ENCODE results near the gene DLL3. TPM values are rescaled to one million over a fixed set of nuclear protein-coding genes. Genes with fewer than 3 reads are reported as not detected.

Gene DLL3
- total and polyA plus RNA-seq, 9 of the 15 experiments (the other 6 are each of a cell fraction or from before 2014, with no cell fraction given) = 0.80 to 6.3 (median 1.2) TPM

DNA sequence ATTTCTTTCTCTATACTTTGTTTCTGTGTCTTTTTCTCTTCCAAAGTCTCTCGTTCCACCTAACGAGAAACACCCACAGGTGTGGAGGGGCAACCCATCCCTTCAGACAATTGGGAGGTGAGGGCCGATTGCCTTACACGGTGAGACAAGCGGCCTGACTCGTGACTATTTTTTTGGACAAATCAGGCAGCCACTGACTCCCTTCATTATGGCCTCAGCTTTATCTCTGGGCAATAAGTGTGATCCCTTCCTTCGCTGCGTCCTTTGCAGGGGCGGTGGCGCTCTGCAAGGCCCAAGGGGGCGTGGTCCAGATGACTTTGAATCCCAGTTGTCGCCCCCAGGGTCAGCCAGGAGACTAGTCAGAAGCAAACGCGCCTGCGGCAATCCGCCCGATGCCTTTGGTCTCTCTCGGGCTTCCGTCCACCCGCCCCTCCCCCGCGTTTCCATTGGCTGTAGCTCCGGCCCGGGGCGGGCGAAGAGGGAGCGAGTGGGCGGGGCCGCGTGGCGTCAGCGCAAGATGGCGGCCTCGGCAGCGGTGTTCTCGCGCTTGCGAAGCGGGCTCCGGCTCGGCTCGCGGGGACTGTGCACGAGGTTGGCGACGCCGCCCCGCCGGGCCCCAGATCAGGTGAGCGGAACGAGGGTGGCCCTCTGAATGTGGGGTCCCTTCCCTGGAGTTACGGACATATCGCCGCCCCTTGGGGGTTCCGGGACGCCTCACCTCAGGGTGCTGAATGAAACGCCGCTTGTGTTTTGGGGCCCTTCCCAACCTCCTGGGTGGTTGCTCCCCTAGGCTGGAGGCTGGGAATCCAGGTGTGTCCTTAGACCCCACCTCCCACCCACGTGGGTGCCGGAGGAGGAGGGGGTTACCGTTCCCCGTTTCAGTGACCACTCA lies 18.2 kb upstream of the DLL3 start, which contains the start of gene TIMM50 (continued):
- TF ChIP-seq, protein P1, sequence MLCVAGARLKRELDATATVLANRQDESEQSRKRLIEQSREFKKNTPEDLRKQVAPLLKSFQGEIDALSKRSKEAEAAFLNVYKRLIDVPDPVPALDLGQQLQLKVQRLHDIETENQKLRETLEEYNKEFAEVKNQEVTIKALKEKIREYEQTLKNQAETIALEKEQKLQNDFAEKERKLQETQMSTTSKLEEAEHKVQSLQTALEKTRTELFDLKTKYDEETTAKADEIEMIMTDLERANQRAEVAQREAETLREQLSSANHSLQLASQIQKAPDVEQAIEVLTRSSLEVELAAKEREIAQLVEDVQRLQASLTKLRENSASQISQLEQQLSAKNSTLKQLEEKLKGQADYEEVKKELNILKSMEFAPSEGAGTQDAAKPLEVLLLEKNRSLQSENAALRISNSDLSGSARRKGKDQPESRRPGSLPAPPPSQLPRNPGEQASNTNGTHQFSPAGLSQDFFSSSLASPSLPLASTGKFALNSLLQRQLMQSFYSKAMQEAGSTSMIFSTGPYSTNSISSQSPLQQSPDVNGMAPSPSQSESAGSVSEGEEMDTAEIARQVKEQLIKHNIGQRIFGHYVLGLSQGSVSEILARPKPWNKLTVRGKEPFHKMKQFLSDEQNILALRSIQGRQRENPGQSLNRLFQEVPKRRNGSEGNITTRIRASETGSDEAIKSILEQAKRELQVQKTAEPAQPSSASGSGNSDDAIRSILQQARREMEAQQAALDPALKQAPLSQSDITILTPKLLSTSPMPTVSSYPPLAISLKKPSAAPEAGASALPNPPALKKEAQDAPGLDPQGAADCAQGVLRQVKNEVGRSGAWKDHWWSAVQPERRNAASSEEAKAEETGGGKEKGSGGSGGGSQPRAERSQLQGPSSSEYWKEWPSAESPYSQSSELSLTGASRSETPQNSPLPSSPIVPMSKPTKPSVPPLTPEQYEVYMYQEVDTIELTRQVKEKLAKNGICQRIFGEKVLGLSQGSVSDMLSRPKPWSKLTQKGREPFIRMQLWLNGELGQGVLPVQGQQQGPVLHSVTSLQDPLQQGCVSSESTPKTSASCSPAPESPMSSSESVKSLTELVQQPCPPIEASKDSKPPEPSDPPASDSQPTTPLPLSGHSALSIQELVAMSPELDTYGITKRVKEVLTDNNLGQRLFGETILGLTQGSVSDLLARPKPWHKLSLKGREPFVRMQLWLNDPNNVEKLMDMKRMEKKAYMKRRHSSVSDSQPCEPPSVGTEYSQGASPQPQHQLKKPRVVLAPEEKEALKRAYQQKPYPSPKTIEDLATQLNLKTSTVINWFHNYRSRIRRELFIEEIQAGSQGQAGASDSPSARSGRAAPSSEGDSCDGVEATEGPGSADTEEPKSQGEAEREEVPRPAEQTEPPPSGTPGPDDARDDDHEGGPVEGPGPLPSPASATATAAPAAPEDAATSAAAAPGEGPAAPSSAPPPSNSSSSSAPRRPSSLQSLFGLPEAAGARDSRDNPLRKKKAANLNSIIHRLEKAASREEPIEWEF (CRISPR knock-in tag; IDR thresholded peaks at IDR 0.05) = no peak
- TF ChIP-seq SIN3A (IDR thresholded peaks at IDR 0.05; ENCODE audit: borderline replicate concordance in 2 of 2, control insufficient read depth in 1 of 2, low read depth in 2 of 2, low read length in 2 of 2) (peak; percentile 60 to 83; a peak in 2 of 4 replicates), RB1 (IDR thresholded peaks at IDR 0.05; ENCODE audit: low read depth) (peak; percentile 86), FOXK1 (CRISPR knock-in tag; IDR thresholded peaks at IDR 0.05; ENCODE audit: borderline replicate concordance) (peak; percentile 85; the same call in 1 of the 2 replicates), CXXC5 (CRISPR knock-in tag; IDR thresholded peaks at IDR 0.05) (peak; percentile 86), RBFOX2 (IDR thresholded peaks at IDR 0.05; ENCODE audit: low read depth, low read length) (peak; percentile 96), MCM7 (IDR thresholded peaks at IDR 0.05) (no peak), OTX1 (CRISPR knock-in tag; IDR thresholded peaks at IDR 0.05) (no peak), JUND (IDR thresholded peaks at IDR 0.05; ENCODE audit: borderline replicate concordance, low read depth, low read length) (peak; percentile 80), JUND (tag; IDR thresholded peaks at IDR 0.05; ENCODE audit: borderline replicate concordance, low read depth, low read length) (no peak; the same call in 2 of the 3 replicates), ARID2 (IDR thresholded peaks at IDR 0.05) (no peak), ZNF436 (CRISPR knock-in tag; IDR thresholded peaks at IDR 0.05) (no peak), ZNF184 (CRISPR knock-in tag; IDR thresholded peaks at IDR 0.05) (no peak), ZC3H11A (IDR thresholded peaks at IDR 0.05; ENCODE audit: low read depth, low read length) (no peak), ZNF316 (IDR thresholded peaks at IDR 0.05) (no peak), ZNF274 (IDR thresholded peaks at IDR 0.05; ENCODE audit: borderline replicate concordance, low read depth, low read length) (no peak)
- TF ChIP-seq, protein P2, sequence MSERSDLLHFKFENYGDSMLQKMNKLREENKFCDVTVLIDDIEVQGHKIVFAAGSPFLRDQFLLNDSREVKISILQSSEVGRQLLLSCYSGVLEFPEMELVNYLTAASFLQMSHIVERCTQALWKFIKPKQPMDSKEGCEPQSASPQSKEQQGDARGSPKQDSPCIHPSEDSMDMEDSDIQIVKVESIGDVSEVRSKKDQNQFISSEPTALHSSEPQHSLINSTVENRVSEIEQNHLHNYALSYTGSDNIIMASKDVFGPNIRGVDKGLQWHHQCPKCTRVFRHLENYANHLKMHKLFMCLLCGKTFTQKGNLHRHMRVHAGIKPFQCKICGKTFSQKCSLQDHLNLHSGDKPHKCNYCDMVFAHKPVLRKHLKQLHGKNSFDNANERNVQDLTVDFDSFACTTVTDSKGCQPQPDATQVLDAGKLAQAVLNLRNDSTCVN (CRISPR knock-in tag; IDR thresholded peaks at IDR 0.05) = no peak
- TF ChIP-seq, protein P3, sequence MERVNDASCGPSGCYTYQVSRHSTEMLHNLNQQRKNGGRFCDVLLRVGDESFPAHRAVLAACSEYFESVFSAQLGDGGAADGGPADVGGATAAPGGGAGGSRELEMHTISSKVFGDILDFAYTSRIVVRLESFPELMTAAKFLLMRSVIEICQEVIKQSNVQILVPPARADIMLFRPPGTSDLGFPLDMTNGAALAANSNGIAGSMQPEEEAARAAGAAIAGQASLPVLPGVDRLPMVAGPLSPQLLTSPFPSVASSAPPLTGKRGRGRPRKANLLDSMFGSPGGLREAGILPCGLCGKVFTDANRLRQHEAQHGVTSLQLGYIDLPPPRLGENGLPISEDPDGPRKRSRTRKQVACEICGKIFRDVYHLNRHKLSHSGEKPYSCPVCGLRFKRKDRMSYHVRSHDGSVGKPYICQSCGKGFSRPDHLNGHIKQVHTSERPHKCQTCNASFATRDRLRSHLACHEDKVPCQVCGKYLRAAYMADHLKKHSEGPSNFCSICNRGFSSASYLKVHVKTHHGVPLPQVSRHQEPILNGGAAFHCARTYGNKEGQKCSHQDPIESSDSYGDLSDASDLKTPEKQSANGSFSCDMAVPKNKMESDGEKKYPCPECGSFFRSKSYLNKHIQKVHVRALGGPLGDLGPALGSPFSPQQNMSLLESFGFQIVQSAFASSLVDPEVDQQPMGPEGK (CRISPR knock-in tag; IDR thresholded peaks at IDR 0.05; ENCODE audit: borderline replicate concordance) = no peak

Data from K562 (cell line).